ENCODE measurements around the gene PELI2. TPM values are rescaled to one million over a fixed set of nuclear protein-coding genes. Genes with fewer than 3 reads are reported as not detected.

Gene PELI2
- total and polyA plus RNA-seq, 2 donors (not counting 1 experiment from before 2014, with no cell fraction given): 15.5 to 29.2 TPM

DNA sequence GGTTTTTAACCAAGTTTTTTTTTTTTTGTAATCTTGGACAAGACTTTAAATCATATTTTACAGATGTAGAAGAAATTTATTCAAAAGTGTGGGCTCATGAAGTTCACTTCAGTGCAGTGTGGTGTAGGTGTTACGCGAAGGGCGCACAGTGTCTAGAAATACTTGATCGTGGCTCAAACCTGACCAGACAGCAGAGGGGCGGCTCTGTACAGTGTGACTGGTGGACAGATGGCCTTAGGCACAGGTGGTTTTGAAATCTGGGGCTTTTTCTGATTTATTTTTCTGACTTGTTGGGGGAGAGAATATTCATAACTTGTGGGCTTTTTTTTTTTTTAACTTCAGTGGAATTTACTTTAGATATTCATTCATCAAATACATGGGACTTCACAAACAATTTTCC is 179.2 kb downstream of the PELI2 start:
- Histone ChIP-seq H3K4me1 (ENCODE audit: control insufficient read depth, extremely low read depth, insufficient read depth, low read length) (peaks cover 9% of the 10 kb centered on the region), H3K9me3 (ENCODE audit: control insufficient read depth, insufficient read depth, low read depth, low read length) (no peaks in the 10 kb centered on the region), H3K27ac (ENCODE audit: insufficient read depth, low read length) (no peak overlapping the region), H3K27me3 (ENCODE audit: control insufficient read depth, insufficient read depth, low read length) (no peaks in the 10 kb centered on the region), H3K4me3 (replicated peaks in 1 of 4; ENCODE audit: control extremely low read depth in 1 of 4, insufficient read depth in 1 of 4, low read depth in 3 of 4, low read length in 4 of 4) (no peak overlapping the region), H3K79me2 (ENCODE audit: control insufficient read depth, insufficient read depth, low read length) (no peaks in the 10 kb centered on the region), H4K20me1 (ENCODE audit: control insufficient read depth, extremely low read depth, insufficient read depth, low read length) (no peaks in the 10 kb centered on the region), H3K4me2 (ENCODE audit: extremely low read depth, insufficient read depth, low read length) (no peak overlapping the region), H3K36me3 (ENCODE audit: control insufficient read depth, insufficient read depth, low read length) (no peaks in the 10 kb centered on the region), H2AFZ (ENCODE audit: low read length) (no peak overlapping the region), H3K9ac (ENCODE audit: insufficient read depth, low read length) (no peak overlapping the region)
- DNase-seq (ENCODE audit: low read depth in 2 of 2): no peak
- TF ChIP-seq, protein P1, sequence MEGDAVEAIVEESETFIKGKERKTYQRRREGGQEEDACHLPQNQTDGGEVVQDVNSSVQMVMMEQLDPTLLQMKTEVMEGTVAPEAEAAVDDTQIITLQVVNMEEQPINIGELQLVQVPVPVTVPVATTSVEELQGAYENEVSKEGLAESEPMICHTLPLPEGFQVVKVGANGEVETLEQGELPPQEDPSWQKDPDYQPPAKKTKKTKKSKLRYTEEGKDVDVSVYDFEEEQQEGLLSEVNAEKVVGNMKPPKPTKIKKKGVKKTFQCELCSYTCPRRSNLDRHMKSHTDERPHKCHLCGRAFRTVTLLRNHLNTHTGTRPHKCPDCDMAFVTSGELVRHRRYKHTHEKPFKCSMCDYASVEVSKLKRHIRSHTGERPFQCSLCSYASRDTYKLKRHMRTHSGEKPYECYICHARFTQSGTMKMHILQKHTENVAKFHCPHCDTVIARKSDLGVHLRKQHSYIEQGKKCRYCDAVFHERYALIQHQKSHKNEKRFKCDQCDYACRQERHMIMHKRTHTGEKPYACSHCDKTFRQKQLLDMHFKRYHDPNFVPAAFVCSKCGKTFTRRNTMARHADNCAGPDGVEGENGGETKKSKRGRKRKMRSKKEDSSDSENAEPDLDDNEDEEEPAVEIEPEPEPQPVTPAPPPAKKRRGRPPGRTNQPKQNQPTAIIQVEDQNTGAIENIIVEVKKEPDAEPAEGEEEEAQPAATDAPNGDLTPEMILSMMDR (conservative IDR thresholded peaks at IDR 0.05 in 1 of 2, IDR thresholded peaks at IDR 0.05 in 1 of 2; ENCODE audit: low read depth in 1 of 2, low read length in 2 of 2): no peak
- TF ChIP-seq EZH2 (IDR thresholded peaks at IDR 0.05; ENCODE audit: low read length, missing control alignments): no peak

DNA sequence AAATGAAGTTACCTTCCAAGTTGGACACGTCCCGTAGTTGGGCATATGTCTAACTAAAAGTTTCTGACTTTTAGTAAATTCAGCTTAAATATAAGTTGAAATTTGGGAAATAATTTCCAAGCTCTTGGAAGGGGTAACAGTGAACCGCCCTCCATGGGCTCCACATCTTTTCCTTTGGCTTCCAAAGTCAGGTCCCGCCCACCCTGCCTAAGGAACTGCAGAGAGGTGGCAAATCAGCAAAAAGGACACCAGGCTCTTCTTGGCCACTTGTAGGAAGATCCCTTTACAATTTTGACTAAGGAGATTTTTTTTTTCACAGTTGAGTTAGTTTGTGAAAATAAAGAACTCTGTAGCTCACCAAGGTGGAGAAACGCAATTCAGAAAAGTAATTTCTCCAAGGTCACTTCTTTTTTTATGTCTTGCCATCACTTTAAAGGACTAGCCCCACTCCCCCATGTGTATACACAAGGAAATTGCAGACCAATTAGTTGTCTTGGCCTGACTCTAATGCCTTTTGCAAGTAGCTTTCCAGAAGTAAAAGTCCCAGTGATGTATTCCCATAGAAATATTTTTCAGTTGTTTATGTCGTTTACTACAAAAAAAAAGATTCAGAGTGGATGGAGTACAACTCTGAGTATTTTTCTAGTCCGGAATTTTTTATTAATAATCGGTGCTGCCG is 181.2 kb downstream of the PELI2 start:
- Histone ChIP-seq H3K9me3 (ENCODE audit: control insufficient read depth, insufficient read depth, low read depth, low read length) (no peaks in the 10 kb centered on the region), H3K4me1 (ENCODE audit: control insufficient read depth, extremely low read depth, insufficient read depth, low read length) (peaks cover 9% of the 10 kb centered on the region), H3K4me3 (replicated peaks in 1 of 4; ENCODE audit: control extremely low read depth in 1 of 4, insufficient read depth in 1 of 4, low read depth in 3 of 4, low read length in 4 of 4) (no peak overlapping the region), H3K9ac (ENCODE audit: insufficient read depth, low read length) (no peak overlapping the region), H4K20me1 (ENCODE audit: control insufficient read depth, extremely low read depth, insufficient read depth, low read length) (no peaks in the 10 kb centered on the region), H3K36me3 (ENCODE audit: control insufficient read depth, insufficient read depth, low read length) (no peaks in the 10 kb centered on the region), H2AFZ (ENCODE audit: low read length) (no peak overlapping the region), H3K4me2 (ENCODE audit: extremely low read depth, insufficient read depth, low read length) (no peak overlapping the region), H3K79me2 (ENCODE audit: control insufficient read depth, insufficient read depth, low read length) (no peaks in the 10 kb centered on the region), H3K27ac (ENCODE audit: insufficient read depth, low read length) (no peak overlapping the region), H3K27me3 (ENCODE audit: control insufficient read depth, insufficient read depth, low read length) (no peaks in the 10 kb centered on the region)
- TF ChIP-seq, protein P1 (conservative IDR thresholded peaks at IDR 0.05 in 1 of 2, IDR thresholded peaks at IDR 0.05 in 1 of 2; ENCODE audit: low read depth in 1 of 2, low read length in 2 of 2): peak in 1 of 2 donors; percentile 11
- TF ChIP-seq EZH2 (IDR thresholded peaks at IDR 0.05; ENCODE audit: low read length, missing control alignments): no peak
- peak; percentile 27 to 31 for DNase-seq (ENCODE audit: low read depth in 2 of 2)

DNA sequence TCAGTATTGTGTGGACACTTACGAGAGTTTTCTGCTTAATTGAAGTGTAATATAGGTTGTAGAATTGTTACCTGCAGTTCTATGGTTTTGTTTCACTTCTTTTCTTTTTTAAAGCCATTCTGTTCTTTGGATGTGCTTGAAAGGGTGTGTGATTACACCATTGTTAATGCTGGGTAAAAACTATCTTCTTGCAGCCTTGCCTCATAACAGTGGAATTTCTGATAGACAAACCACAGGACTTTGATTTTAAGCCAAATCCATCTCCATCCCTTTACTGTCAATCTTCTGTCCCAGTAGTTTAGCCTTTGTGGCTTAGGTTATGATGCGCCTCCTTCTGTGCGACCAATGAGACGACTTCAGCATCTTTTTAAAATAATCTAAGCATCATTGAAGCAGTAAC is 182.3 kb downstream of the PELI2 start:
- H3K4me1 ChIP-seq (ENCODE audit: control insufficient read depth, extremely low read depth, insufficient read depth, low read length): peaks cover 9% of the 10 kb centered on the region
- no peaks in the 10 kb centered on the region for H3K9me3 ChIP-seq (ENCODE audit: control insufficient read depth, insufficient read depth, low read depth, low read length)
- H2AFZ ChIP-seq (ENCODE audit: low read length): no peak overlapping the region
- no peaks in the 10 kb centered on the region for H3K79me2 ChIP-seq (ENCODE audit: control insufficient read depth, insufficient read depth, low read length)
- no peaks in the 10 kb centered on the region for H4K20me1 ChIP-seq (ENCODE audit: control insufficient read depth, extremely low read depth, insufficient read depth, low read length)
- no peak overlapping the region for H3K4me2 ChIP-seq (ENCODE audit: extremely low read depth, insufficient read depth, low read length)
- H3K27me3 ChIP-seq (ENCODE audit: control insufficient read depth, insufficient read depth, low read length): no peaks in the 10 kb centered on the region
- peak; percentile 30 to 82 for DNase-seq (ENCODE audit: low read depth in 2 of 2)
- H3K4me3 ChIP-seq (replicated peaks in 1 of 4; ENCODE audit: control extremely low read depth in 1 of 4, insufficient read depth in 1 of 4, low read depth in 3 of 4, low read length in 4 of 4): no peak overlapping the region
- no peak overlapping the region for H3K27ac ChIP-seq (ENCODE audit: insufficient read depth, low read length)
- no peak for TF ChIP-seq EZH2 (IDR thresholded peaks at IDR 0.05; ENCODE audit: low read length, missing control alignments)
- TF ChIP-seq, protein P1 (conservative IDR thresholded peaks at IDR 0.05 in 1 of 2, IDR thresholded peaks at IDR 0.05 in 1 of 2; ENCODE audit: low read depth in 1 of 2, low read length in 2 of 2): no peak
- H3K9ac ChIP-seq (ENCODE audit: insufficient read depth, low read length): no peak overlapping the region
- no peaks in the 10 kb centered on the region for H3K36me3 ChIP-seq (ENCODE audit: control insufficient read depth, insufficient read depth, low read length)
